Uterus (tissue), 4 donors: Measurements from ENCODE around the gene TCAP. TPM values are rescaled to one million over a fixed set of nuclear protein-coding genes. Genes with fewer than 3 reads are reported as not detected.

Source experiments
- DNase-seq, 2 donors: peaks; one replicate each; pipeline ENCODE4 v3.0.0-alpha.2; 2019 to 2020
- H3K27ac ChIP-seq, 2 donors: fragments of 200-600 bp; sonication (generic); 1 replicate in 1 of 2; 2 replicates in 1 of 2; pipeline ENCODE4 v1.5.1; 2016 to 2018
- H3K27me3 ChIP-seq, 2 donors: fragments of 200-600 bp; sonication (generic); one replicate each; pipeline ENCODE4 v1.5.1; 2018 to 2019; ENCODE audit warnings: control low read depth in 1 of 2
- H3K36me3 ChIP-seq, 2 donors: fragments of 200-600 bp; sonication (generic); one replicate each; pipeline ENCODE4 v1.5.1; 2019; ENCODE audit warnings: control low read depth in 1 of 2
- H3K4me1 ChIP-seq, 2 donors: fragments of 200-600 bp; sonication (generic); one replicate each; pipeline ENCODE4 v1.5.1; 2018 to 2019; ENCODE audit warnings: control low read depth in 1 of 2
- H3K4me3 ChIP-seq, 2 donors: fragments of 200-600 bp; sonication (generic); 1 replicate in 1 of 2; 2 replicates in 1 of 2; pipeline ENCODE4 v1.5.1; 2018 to 2019; ENCODE audit warnings: mild to moderate bottlenecking in 1 of 2
- H3K9me3 ChIP-seq, 2 donors: fragments of 200-600 bp; sonication (generic); one replicate each; pipeline ENCODE4 v1.5.1; 2019; ENCODE audit warnings: control low read depth in 1 of 2
- CTCF ChIP-seq, 4 experiments: fragments of 200-600 bp in 2 of 4; fragments of 450-650 bp in 2 of 4; sonication (generic) in 2 of 4; IDR thresholded peaks; one replicate each; pipeline ENCODE4 v1.5.1; 2016 to 2019; ENCODE audit warnings: antibody characterized with exemption in 4 of 4, mild to moderate bottlenecking in 2 of 4, moderate library complexity in 1 of 4
- POLR2A ChIP-seq, 2 donors: fragments of 450-650 bp; IDR thresholded peaks; one replicate each; pipeline ENCODE4 v1.6.1; 2016; ENCODE audit warnings: antibody characterized with exemption in 2 of 2, mild to moderate bottlenecking in 1 of 2, moderate library complexity in 1 of 2
- intact Hi-C: fragments of 100-400 bp; cut with DNase I; formaldehyde crosslinking; loops from one replicate; pipeline ENCODE4 v1.15.1; 2023; ENCODE audit warnings: low total_unique reads
- total RNA-seq, 4 donors: library from RNA; depleted of rRNA in 3 of 4; stranded (reverse); fragments of >200 nt in 3 of 4; gene quantifications; one replicate each; pipeline versions ENCODE4 v1.1.0 to v1.2.4, GENCODE V29; 2014 to 2023
- donor health status: DM: yes; HTN: yes; CAD: no.

TCAP gene
- total RNA-seq, 4 donors from 2014 or later, result 0.28 to 2.2 TPM; not detected in 2

GRCh38 chr17:39660397-39661385, 4.5 kb upstream of the TCAP start:
- Histone ChIP-seq H3K27me3 (no peaks in the 10 kb centered on the region), H3K4me3 (no peak overlapping the region), H3K36me3 (no peaks in the 10 kb centered on the region), H3K4me1 (no peaks in the 10 kb centered on the region), H3K27ac (peak overlapping the region; percentile 15 to 77), H3K9me3 (no peaks in the 10 kb centered on the region)
- no peak for DNase-seq
- intact Hi-C loops, result no loop called here
- TF ChIP-seq POLR2A (IDR thresholded peaks at IDR 0.05) (no peak), CTCF (IDR thresholded peaks at IDR 0.05) (no peak)

- DNase-seq, result no peak
- Histone ChIP-seq H3K9me3 (no peaks in the 10 kb centered on the region), H3K27me3 (peaks cover 1 to 6% of the 10 kb centered on the region in 2 donors), H3K4me1 (peaks cover 0 to under 1% of the 10 kb centered on the region in 2 donors), H3K27ac (peak overlapping the region in 1 of 2 donors; percentile 77), H3K4me3 (no peak overlapping the region), H3K36me3 (no peaks in the 10 kb centered on the region)
- intact Hi-C loops, result no loop called here
- no peak for TF ChIP-seq CTCF (IDR thresholded peaks at IDR 0.05)
These were observed 3.2 kb upstream of the TCAP start for GRCh38 chr17:39661744-39662541.

GRCh38 chr17:39662551-39663339, 2.4 kb upstream of the TCAP start:
- Histone ChIP-seq H3K36me3 (no peaks in the 10 kb centered on the region), H3K4me1 (peaks cover 0 to 9% of the 10 kb centered on the region in 2 donors), H3K9me3 (no peaks in the 10 kb centered on the region), H3K27me3 (peaks cover 9 to 14% of the 10 kb centered on the region in 2 donors), H3K4me3 (no peak overlapping the region), H3K27ac (peak overlapping the region in 1 of 2 donors; percentile 77)
- TF ChIP-seq CTCF (IDR thresholded peaks at IDR 0.05) (no peak), POLR2A (IDR thresholded peaks at IDR 0.05) (no peak)
- intact Hi-C loops, result no loop called here
- DNase-seq, result no peak

GRCh38 chr17:39663340-39663687, 1.8 kb upstream of the TCAP start:
- no peak for TF ChIP-seq CTCF (IDR thresholded peaks at IDR 0.05)
- TF ChIP-seq POLR2A (IDR thresholded peaks at IDR 0.05), result no peak
- peaks cover 13 to 14% of the 10 kb centered on the region in 2 donors for H3K27me3 ChIP-seq
- H3K4me3 ChIP-seq, result no peak overlapping the region
- intact Hi-C loops, result no loop called here
- H3K4me1 ChIP-seq, result peaks cover 0 to 14% of the 10 kb centered on the region in 2 donors
- peak overlapping the region in 1 of 2 donors; percentile 77 for H3K27ac ChIP-seq
- no peak for DNase-seq
- no peaks in the 10 kb centered on the region for H3K36me3 ChIP-seq
- no peaks in the 10 kb centered on the region for H3K9me3 ChIP-seq
